Endothelial cell of hepatic sinusoid (primary cell): Measurements from ENCODE around the gene FAM124B.

ENCODE experiments used
- in situ Hi-C: cut with HindIII; loops from 2 replicates; pipeline ENCODE4 v1.10.0; 2017; ENCODE audit warnings: low sequenced_read_pairs

FAM124B gene

GRCh38 chr2:224347176-224348051, 54.5 kb downstream of the FAM124B start:
- in situ Hi-C loops = no loop called here

GRCh38 chr2:224345492-224345891, 56.4 kb downstream of the FAM124B start:
- in situ Hi-C loops = no loop called here

GRCh38 chr2:224343226-224343625, 58.7 kb downstream of the FAM124B start:
- in situ Hi-C loops = no loop called here

GRCh38 chr2:224335991-224336390, 65.9 kb downstream of the FAM124B start:
- in situ Hi-C loops = no loop called here

- in situ Hi-C loops = loop anchor here (5.0 kb wide), 1 partner anchor 57 kb away; no protein-coding TSS in a partner anchor
These were observed 67.2 kb downstream of the FAM124B start for GRCh38 chr2:224334726-224335125.

- in situ Hi-C loops = loop anchor here (5.0 kb wide), 1 partner anchor 57 kb away; no protein-coding TSS in a partner anchor
These were observed 68.0 kb downstream of the FAM124B start for GRCh38 chr2:224333726-224334482.

GRCh38 chr2:224331698-224332097, 70.2 kb downstream of the FAM124B start:
- in situ Hi-C loops = loop anchor here (5.0 kb wide), 1 partner anchor 54 kb away; no protein-coding TSS in a partner anchor

- in situ Hi-C loops = no loop called here
These were observed 73.1 kb downstream of the FAM124B start for GRCh38 chr2:224328798-224329197.
